Esophagus muscularis mucosa (tissue), 2 donors: ENCODE measurements around the gene DGKG.

Source experiments
- POLR2A ChIP-seq: fragments of 450-650 bp; IDR thresholded peaks from one replicate; pipeline ENCODE4 v1.6.1; 2017; ENCODE audit warnings: antibody characterized with exemption, moderate library complexity, mild to moderate bottlenecking, low read depth
- POLR2AphosphoS5 ChIP-seq, 2 donors: sonication (generic); formaldehyde crosslinking; IDR thresholded peaks; one replicate each; pipeline ENCODE4 v1.6.1; 2017; ENCODE audit warnings: antibody characterized with exemption in 2 of 2

GRCh38 chr3:186354100-186354499 lies 7.9 kb downstream of the DGKG start:
- TF ChIP-seq POLR2A (no peak), POLR2AphosphoS5 (IDR thresholded peaks at IDR 0.05) (no peak)
